HG02852 (cell line): ENCODE data around the gene SCAANT1.
A peak's percentile ranks its signal among the peaks of the same experiment; 100 is the strongest.

Experiments
- ATAC-seq: cut with Tn5 transposase; IDR thresholded peaks from one replicate; pipeline ENCODE4 v1.9.1; 2021; ENCODE audit warnings: mild to moderate bottlenecking, moderate library complexity; ENCODE audit not compliant: unreplicated experiment

Gene SCAANT1

GRCh38 chr3:63911873-63912767 is at the start of gene SCAANT1:
TSS of gene SCAANT1 (minus strand) at chr3:63912383.
- ATAC-seq: peak; percentile 72

- peak; percentile 84 for ATAC-seq
Observed at GRCh38 chr3:63961891-63962290, 49.7 kb upstream of the SCAANT1 start.

- ATAC-seq: no peak
Observed at GRCh38 chr3:63960048-63960711, 48.0 kb upstream of the SCAANT1 start.

GRCh38 chr3:63959146-63959545 is 47.0 kb upstream of the SCAANT1 start:
- ATAC-seq: no peak

GRCh38 chr3:63955830-63956545 is 43.8 kb upstream of the SCAANT1 start:
- ATAC-seq: no peak

GRCh38 chr3:63955036-63955650 is 43.0 kb upstream of the SCAANT1 start:
- no peak for ATAC-seq

GRCh38 chr3:63954182-63954581 is 42.0 kb upstream of the SCAANT1 start:
- no peak for ATAC-seq

- no peak for ATAC-seq
Observed at GRCh38 chr3:63952248-63952594, 40.0 kb upstream of the SCAANT1 start.

GRCh38 chr3:63951492-63952247 is 39.5 kb upstream of the SCAANT1 start:
- peak; percentile 46 for ATAC-seq

GRCh38 chr3:63950698-63951097 is 38.5 kb upstream of the SCAANT1 start:
- no peak for ATAC-seq

GRCh38 chr3:63949005-63949404 is 36.8 kb upstream of the SCAANT1 start:
- ATAC-seq: no peak

- ATAC-seq: no peak
Observed at GRCh38 chr3:63947594-63947993, 35.4 kb upstream of the SCAANT1 start.

- no peak for ATAC-seq
Observed at GRCh38 chr3:63946753-63947152, 34.6 kb upstream of the SCAANT1 start.

GRCh38 chr3:63945558-63946096 is 33.4 kb upstream of the SCAANT1 start:
- no peak for ATAC-seq

GRCh38 chr3:63943678-63944077 is 31.5 kb upstream of the SCAANT1 start:
- no peak for ATAC-seq

- ATAC-seq: no peak
Observed at GRCh38 chr3:63942528-63942927, 30.3 kb upstream of the SCAANT1 start.

GRCh38 chr3:63940389-63940757 is 28.2 kb upstream of the SCAANT1 start:
- no peak for ATAC-seq

GRCh38 chr3:63937661-63938651 is 25.8 kb upstream of the SCAANT1 start:
- ATAC-seq: peak; percentile 59

GRCh38 chr3:63936925-63937324 is 24.7 kb upstream of the SCAANT1 start:
- ATAC-seq: no peak
